ENCODE data around the gene TAF1C. TPM values are rescaled to one million over a fixed set of nuclear protein-coding genes. Genes with fewer than 3 reads are reported as not detected.
A peak's percentile ranks its signal among the peaks of the same experiment; 100 is the strongest.

TAF1C gene
- total and polyA plus RNA-seq, 10 donors = 31.4 to 133 (median 73.6) TPM

DNA sequence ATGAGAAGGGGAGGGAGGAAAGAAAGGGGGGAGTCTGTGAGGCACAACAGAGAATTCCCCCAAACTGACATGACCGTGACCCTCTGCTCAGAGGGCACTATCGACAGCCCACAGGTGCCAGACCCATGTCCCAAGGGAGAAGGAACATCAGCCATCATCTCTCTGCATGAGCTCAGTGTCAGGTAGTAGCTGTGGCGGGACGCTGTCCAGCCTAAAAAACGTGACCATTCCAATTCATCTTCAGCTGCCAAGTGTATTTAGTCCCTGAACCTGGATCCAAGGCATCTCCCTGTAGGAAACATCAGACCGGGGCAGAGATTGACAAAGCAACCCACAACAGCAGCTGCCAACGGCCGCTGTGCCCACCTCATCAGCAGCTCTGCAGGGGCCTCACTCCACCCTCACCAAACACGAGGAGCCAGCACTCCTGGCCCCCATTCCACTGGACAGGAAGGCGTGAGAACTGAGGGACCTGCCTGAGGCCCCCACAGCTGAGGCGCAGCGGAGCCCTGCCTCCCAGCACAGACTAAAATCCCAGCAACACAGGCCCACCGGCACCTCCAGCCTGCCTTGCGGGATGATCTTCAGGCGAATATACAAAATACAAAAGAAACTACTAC is 8.6 kb downstream of the TAF1C start:
- H3K9me3 ChIP-seq = no peaks in the 10 kb centered on the region
- TF ChIP-seq POLR2AphosphoS5 (IDR thresholded peaks at IDR 0.05) (no peak), POLR2A (IDR thresholded peaks at IDR 0.05) (no peak)
- TF ChIP-seq, protein P1, sequence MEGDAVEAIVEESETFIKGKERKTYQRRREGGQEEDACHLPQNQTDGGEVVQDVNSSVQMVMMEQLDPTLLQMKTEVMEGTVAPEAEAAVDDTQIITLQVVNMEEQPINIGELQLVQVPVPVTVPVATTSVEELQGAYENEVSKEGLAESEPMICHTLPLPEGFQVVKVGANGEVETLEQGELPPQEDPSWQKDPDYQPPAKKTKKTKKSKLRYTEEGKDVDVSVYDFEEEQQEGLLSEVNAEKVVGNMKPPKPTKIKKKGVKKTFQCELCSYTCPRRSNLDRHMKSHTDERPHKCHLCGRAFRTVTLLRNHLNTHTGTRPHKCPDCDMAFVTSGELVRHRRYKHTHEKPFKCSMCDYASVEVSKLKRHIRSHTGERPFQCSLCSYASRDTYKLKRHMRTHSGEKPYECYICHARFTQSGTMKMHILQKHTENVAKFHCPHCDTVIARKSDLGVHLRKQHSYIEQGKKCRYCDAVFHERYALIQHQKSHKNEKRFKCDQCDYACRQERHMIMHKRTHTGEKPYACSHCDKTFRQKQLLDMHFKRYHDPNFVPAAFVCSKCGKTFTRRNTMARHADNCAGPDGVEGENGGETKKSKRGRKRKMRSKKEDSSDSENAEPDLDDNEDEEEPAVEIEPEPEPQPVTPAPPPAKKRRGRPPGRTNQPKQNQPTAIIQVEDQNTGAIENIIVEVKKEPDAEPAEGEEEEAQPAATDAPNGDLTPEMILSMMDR (IDR thresholded peaks at IDR 0.05 in 8 of 11, conservative IDR thresholded peaks at IDR 0.05 in 3 of 11) = no peak
- peak overlapping the region in 4 of 8 donors; percentile 75 to 84 (median 82) for H3K27ac ChIP-seq
- no peaks in the 10 kb centered on the region for H3K27me3 ChIP-seq (replicated peaks in 1 of 7)
- WGBS, 5 donors = 86 to 90% (median 88%) methylated on average over 13 to 15 of the region's 15 CpGs
- H3K4me3 ChIP-seq = no peak overlapping the region
- intact Hi-C loops (cut with DNase I; ENCODE audit: low total_unique reads) = loop anchor here (10.0 kb wide), 2 partner anchors 93 to 223 kb away; partner anchors contain the start of gene OSGIN1
- peaks cover 22 to 86% (median 53%) of the 10 kb centered on the region in 6 donors for H3K4me1 ChIP-seq
- no peak for DNase-seq
- H3K36me3 ChIP-seq = peaks cover 0 to 63% (median 54%) of the 10 kb centered on the region in 6 donors

DNA sequence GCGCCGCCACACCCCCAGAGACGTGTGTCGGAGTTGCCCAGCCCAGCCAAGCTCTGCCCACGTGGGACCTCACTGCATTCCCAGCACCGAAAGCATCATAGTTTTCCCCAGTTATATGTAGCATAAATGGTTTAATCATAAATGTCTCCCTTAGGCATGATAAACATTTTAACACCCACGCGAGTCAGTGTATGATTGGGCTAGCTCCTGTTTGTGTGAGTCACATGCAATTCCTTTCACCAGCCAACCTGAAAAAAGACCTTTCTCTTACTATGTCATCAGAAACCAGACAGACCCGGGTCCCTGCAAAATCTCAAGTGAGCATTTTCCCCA is 9.2 kb downstream of the TAF1C start:
- TF ChIP-seq POLR2AphosphoS5 (IDR thresholded peaks at IDR 0.05) = no peak
- no peak for TF ChIP-seq POLR2A (IDR thresholded peaks at IDR 0.05)
- TF ChIP-seq, protein P1 (IDR thresholded peaks at IDR 0.05 in 8 of 11, conservative IDR thresholded peaks at IDR 0.05 in 3 of 11) = no peak
- H3K27ac ChIP-seq = peak overlapping the region in 7 of 8 donors; percentile 26 to 84 (median 75)
- 68 to 83% (median 77%) methylated on average over 8 to 9 of the region's 9 CpGs for WGBS, 5 donors
- peaks cover 22 to 81% (median 49%) of the 10 kb centered on the region in 6 donors for H3K4me1 ChIP-seq
- no peaks in the 10 kb centered on the region for H3K9me3 ChIP-seq
- no peaks in the 10 kb centered on the region for H3K27me3 ChIP-seq (replicated peaks in 1 of 7)
- intact Hi-C loops (cut with DNase I; ENCODE audit: low total_unique reads) = loop anchor here (10.0 kb wide), 2 partner anchors 93 to 223 kb away; partner anchors contain the start of gene OSGIN1
- H3K4me3 ChIP-seq = no peak overlapping the region
- DNase-seq = no peak
- H3K36me3 ChIP-seq = peaks cover 0 to 58% (median 49%) of the 10 kb centered on the region in 6 donors

GRCh38 chr16:84176192-84177053 is 10.4 kb downstream of the TAF1C start:
- H3K36me3 ChIP-seq = peaks cover 0 to 45% (median 38%) of the 10 kb centered on the region in 6 donors
- intact Hi-C loops (cut with DNase I; ENCODE audit: low total_unique reads) = loop anchor here (10.0 kb wide), 2 partner anchors 92 to 222 kb away; partner anchors contain the start of gene OSGIN1
- no peak for DNase-seq
- WGBS, 5 donors = 44 to 84% (median 73%) methylated on average over 12 to 18 of the region's 18 CpGs
- TF ChIP-seq POLR2A (IDR thresholded peaks at IDR 0.05) (no peak), POLR2AphosphoS5 (IDR thresholded peaks at IDR 0.05) (peak in 2 of 3 donors; percentile 4 to 9)
- TF ChIP-seq, protein P1 (IDR thresholded peaks at IDR 0.05 in 8 of 11, conservative IDR thresholded peaks at IDR 0.05 in 3 of 11) = no peak
- H3K27me3 ChIP-seq (replicated peaks in 1 of 7) = peaks cover 0 to 1% (median 0%) of the 10 kb centered on the region in 7 donors
- no peak overlapping the region for H3K4me3 ChIP-seq
- no peaks in the 10 kb centered on the region for H3K9me3 ChIP-seq
- H3K4me1 ChIP-seq = peaks cover 22 to 68% (median 48%) of the 10 kb centered on the region in 6 donors
- H3K27ac ChIP-seq = peak overlapping the region; percentile 19 to 84 (median 75)
